ENCODE data around the gene LSM2.

DNA sequence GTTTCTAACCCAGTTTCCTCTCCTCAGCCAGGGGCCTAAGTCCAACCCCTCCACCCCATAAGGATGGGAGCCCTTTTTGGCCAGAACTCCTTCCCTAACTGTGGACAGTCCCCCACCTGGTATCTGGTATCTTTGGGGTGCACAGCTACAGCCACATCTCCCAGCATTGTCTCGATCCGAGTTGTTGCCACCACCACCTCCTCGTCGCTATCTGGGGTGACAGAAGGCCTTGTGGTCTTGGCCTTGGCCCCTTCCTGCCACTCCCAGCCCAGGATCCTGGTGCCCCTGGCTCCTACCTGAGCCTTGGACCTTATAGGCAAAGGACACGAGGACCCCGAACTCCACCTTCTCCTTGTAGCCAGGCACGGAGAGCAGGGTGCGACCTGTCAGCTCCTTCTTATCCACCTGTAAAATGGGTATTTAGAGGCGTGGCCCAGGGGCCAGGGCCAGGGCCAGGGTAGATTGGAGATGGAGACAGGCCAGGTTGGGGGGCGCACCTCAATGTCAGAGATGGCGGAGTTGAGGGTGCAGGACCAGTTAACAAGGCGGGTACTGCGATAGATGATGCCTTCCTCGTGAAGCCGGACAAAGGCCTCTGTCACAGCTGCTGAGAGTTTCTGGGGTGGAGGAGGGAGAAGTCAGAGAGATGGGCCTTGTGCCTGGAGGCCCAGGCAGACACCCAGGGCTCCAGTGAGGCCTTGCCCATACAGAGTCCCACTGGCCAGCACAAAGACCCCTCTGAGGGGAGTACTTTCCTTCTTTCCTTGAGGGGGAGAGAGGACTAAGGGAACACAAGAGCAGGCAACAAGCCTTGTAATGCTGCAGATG lies 22.5 kb downstream of the LSM2 start:
- TF ChIP-seq, protein P1, sequence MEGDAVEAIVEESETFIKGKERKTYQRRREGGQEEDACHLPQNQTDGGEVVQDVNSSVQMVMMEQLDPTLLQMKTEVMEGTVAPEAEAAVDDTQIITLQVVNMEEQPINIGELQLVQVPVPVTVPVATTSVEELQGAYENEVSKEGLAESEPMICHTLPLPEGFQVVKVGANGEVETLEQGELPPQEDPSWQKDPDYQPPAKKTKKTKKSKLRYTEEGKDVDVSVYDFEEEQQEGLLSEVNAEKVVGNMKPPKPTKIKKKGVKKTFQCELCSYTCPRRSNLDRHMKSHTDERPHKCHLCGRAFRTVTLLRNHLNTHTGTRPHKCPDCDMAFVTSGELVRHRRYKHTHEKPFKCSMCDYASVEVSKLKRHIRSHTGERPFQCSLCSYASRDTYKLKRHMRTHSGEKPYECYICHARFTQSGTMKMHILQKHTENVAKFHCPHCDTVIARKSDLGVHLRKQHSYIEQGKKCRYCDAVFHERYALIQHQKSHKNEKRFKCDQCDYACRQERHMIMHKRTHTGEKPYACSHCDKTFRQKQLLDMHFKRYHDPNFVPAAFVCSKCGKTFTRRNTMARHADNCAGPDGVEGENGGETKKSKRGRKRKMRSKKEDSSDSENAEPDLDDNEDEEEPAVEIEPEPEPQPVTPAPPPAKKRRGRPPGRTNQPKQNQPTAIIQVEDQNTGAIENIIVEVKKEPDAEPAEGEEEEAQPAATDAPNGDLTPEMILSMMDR (conservative IDR thresholded peaks at IDR 0.05; ENCODE audit: low read length): no peak
- TF ChIP-seq EZH2phosphoT487 (IDR thresholded peaks at IDR 0.05; ENCODE audit: borderline replicate concordance, low read depth, low read length): no peak
